B cell (primary cell): ENCODE results near the gene ASMT.

Source experiments
- CTCF ChIP-seq: fragments of 200-600 bp; IDR thresholded peaks from one replicate; pipeline ENCODE4 v1.8.0; 2022; ENCODE audit warnings: antibody characterized with exemption, mild to moderate bottlenecking
- EZH2 ChIP-seq: IDR thresholded peaks from 2 replicates; pipeline ENCODE4 v1.6.1; 2012; ENCODE audit warnings: borderline replicate concordance, low read depth, mild to moderate bottlenecking, moderate library complexity, low read length; ENCODE audit not compliant: insufficient read depth, poor library complexity, severe bottlenecking

- TF ChIP-seq CTCF (no peak), EZH2 (no peak)
Observed at GRCh38 chrX:1661922-1662221, 47.0 kb downstream of the ASMT start.
